ENCODE data around the gene CRIP1. TPM values are rescaled to one million over a fixed set of nuclear protein-coding genes. Genes with fewer than 3 reads are reported as not detected.

CRIP1 gene
- total and polyA plus RNA-seq, 4 donors: 229 to 1,123 (median 488) TPM

DNA sequence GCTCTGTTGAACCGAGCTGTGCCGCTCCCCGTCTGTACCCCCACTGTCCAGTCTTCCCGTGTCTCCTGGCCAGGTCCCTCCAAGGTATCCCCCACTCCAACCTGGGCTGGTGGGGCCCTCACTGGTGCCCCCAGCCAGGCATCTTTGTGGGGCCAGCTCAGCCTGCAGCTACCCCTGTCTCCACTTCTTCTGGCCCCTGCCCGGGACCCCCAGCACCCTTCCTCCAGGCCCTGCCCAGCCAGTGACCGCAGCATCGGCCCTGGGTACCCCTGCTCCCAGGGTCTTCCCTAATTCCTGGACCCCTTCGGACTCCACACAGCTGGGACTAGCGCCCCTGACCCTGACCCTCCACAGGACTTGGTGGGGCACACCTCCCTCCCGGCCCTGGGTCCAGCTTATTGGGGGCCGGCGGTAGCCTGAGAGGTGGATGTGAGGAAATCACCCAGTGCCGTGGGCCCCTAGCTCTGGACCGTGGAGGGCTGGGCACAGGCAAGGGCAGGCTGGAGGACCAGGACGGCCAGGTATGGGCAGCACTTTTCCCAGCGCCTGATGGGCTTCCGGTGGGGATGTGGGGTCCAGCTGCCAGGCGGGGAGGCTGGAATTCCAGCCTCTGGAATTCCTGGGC is 4.1 kb upstream of the CRIP1 start:
- H3K27ac ChIP-seq (ENCODE audit: low read depth in 1 of 2, low read length in 2 of 2): peak overlapping the region; percentile 69 to 99
- WGBS, 2 donors: 39 to 41% methylated on average over 17 to 18 of the region's 18 CpGs
- ATAC-seq (ENCODE audit: low FRiP score): no peak
- H3K27me3 ChIP-seq (ENCODE audit: control insufficient read depth in 1 of 2, insufficient read depth in 2 of 2, low read length in 1 of 2): no peaks in the 10 kb centered on the region
- intact Hi-C loops (cut with DNase I): loop anchor here (10.0 kb wide), 2 partner anchors 388 to 1758 kb away; no protein-coding TSS in a partner anchor
- peaks cover 0 to 2% of the 10 kb centered on the region in 2 donors for H3K4me1 ChIP-seq (ENCODE audit: control insufficient read depth in 1 of 2, insufficient read depth in 2 of 2, low read length in 2 of 2)
- no peaks in the 10 kb centered on the region for H3K36me3 ChIP-seq (ENCODE audit: control insufficient read depth in 1 of 2, insufficient read depth in 2 of 2, low read length in 1 of 2)
- no peak for DNase-seq
- no peaks in the 10 kb centered on the region for H3K9me3 ChIP-seq (ENCODE audit: control insufficient read depth, low read length)
- no peak overlapping the region for H3K4me3 ChIP-seq (ENCODE audit: low read length in 2 of 2)

DNA sequence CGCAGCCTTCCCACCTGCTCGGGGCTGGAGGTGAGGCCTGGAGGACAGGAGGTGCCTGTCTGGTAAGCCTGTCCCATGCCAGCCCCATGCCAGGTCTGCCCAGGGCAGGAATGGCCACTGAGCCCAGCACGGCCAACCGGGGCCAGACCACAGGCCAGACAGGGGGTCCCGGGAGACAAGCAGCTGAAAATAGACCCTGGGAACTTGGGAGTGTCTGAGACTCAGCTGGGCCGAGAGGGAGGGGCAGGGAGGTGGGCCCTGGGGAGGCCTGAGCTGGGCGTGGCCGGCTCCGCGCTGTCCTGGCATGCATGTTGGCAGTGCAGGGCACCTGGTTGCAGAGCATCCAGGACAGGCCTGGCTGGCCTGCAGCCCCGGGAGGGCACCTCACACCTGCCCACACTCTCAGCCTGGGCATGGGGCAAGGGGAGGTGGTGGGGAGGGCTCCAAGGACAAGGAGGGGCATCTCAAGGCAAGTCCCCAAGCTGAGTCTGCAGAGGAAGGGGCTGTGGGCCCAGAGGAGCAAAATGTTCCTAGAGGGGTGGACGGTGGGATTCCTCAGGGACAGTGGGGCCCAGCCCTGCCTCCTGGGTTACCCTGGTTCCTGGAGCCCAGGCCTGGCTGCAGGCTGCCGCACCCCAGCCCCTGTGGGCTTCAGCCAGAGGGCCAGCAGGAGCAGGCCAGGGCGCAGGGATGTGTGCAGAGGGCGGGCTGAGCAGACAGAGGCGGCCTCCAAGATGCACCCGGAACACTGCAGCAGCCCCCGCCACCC is 3.2 kb upstream of the CRIP1 start:
- WGBS, 2 donors: 21 to 27% methylated on average over 15 to 18 of the region's 18 CpGs
- intact Hi-C loops (cut with DNase I): loop anchor here (10.0 kb wide), 2 partner anchors 389 to 1759 kb away; no protein-coding TSS in a partner anchor
- Histone ChIP-seq H3K27me3 (ENCODE audit: control insufficient read depth in 1 of 2, insufficient read depth in 2 of 2, low read length in 1 of 2) (no peaks in the 10 kb centered on the region), H3K4me3 (ENCODE audit: low read length in 2 of 2) (no peak overlapping the region), H3K9me3 (ENCODE audit: control insufficient read depth, low read length) (no peaks in the 10 kb centered on the region), H3K4me1 (ENCODE audit: control insufficient read depth in 1 of 2, insufficient read depth in 2 of 2, low read length in 2 of 2) (peaks cover 0 to 2% of the 10 kb centered on the region in 2 donors), H3K27ac (ENCODE audit: low read depth in 1 of 2, low read length in 2 of 2) (peak overlapping the region; percentile 69 to 99), H3K36me3 (ENCODE audit: control insufficient read depth in 1 of 2, insufficient read depth in 2 of 2, low read length in 1 of 2) (no peaks in the 10 kb centered on the region)
- DNase-seq (peak in 1 of 2 donors; percentile 80), ATAC-seq (ENCODE audit: low FRiP score) (no peak)

DNA sequence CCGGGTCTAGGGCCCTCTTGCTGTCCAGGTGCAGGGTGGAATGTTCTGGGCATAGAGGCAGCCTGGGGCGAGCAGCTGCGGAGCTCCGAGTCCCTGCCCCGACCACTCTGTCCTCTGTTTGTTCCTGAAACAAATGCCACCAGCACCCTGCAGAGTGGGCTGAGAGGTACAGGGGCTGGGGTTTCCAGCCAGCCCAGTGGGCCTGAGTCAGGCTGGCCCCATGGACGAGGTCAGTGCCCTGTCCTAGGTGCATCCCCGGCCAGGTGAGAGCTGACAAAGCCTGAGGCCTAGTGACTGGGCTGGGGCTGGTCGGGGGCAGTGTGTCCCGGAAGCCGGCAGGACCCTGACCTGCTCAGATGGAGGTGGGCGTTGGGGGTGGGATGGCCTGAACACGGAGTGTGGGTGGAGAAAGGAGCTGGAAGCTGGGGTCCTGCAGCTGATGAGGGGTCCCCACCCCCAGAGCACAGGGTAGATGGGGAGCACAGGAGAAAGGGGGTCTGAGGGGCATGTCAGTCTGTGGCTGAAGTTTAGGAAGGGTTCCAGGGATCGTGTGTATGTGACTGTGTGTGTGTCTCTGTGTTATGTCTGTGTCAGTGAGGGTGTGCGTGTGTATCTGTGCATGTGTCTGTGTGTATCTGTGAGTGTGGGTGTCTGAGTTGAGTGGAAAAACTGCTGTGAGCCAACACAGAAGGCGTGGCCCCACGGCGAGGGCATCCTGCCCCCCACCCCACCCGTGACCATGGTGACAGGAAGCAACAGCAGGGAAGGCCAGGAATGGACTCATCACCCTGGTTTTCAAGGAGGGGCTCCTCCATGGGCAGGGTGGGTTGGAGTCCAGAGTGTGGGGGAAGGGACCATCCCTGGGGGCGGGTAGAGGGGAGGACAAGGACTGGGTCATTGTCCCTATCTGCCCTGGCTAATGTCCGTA is 2.4 kb upstream of the CRIP1 start:
- H3K36me3 ChIP-seq (ENCODE audit: control insufficient read depth in 1 of 2, insufficient read depth in 2 of 2, low read length in 1 of 2): no peaks in the 10 kb centered on the region
- no peak overlapping the region for H3K4me3 ChIP-seq (ENCODE audit: low read length in 2 of 2)
- DNase-seq: peak; percentile 78 to 92
- H3K9me3 ChIP-seq (ENCODE audit: control insufficient read depth, low read length): no peaks in the 10 kb centered on the region
- intact Hi-C loops (cut with DNase I): loop anchor here (10.0 kb wide), 2 partner anchors 390 to 1760 kb away; no protein-coding TSS in a partner anchor
- H3K27ac ChIP-seq (ENCODE audit: low read depth in 1 of 2, low read length in 2 of 2): peak overlapping the region; percentile 17 to 99
- ATAC-seq (ENCODE audit: low FRiP score): no peak
- 45% methylated on average over 20 of the region's 20 CpGs for WGBS, 2 donors
- H3K27me3 ChIP-seq (ENCODE audit: control insufficient read depth in 1 of 2, insufficient read depth in 2 of 2, low read length in 1 of 2): no peaks in the 10 kb centered on the region
- H3K4me1 ChIP-seq (ENCODE audit: control insufficient read depth in 1 of 2, insufficient read depth in 2 of 2, low read length in 2 of 2): peaks cover 0 to 2% of the 10 kb centered on the region in 2 donors

DNA sequence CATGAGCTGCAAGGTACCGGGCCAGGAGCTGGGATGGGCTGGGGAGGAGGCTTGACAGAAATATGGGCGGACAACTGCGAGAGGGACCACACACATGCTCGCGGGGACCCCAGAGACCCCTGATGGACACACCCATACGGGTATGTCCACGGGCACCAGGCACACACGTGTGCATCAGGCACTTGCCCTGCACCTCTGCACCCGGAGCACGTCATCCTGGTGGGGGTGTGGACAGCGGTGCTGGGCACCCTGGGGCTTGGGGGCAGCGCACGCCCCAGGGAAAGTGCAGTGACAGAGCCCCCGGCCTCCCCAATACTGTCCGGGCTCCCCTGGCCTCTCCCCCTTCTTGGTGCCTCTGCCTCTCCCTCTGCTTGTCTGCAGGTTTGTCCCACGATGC is 1.7 kb upstream of the CRIP1 start:
- DNase-seq (no peak), ATAC-seq (ENCODE audit: low FRiP score) (no peak)
- Histone ChIP-seq H3K4me1 (ENCODE audit: control insufficient read depth in 1 of 2, insufficient read depth in 2 of 2, low read length in 2 of 2) (peaks cover 0 to 2% of the 10 kb centered on the region in 2 donors), H3K4me3 (ENCODE audit: low read length in 2 of 2) (no peak overlapping the region), H3K36me3 (ENCODE audit: control insufficient read depth in 1 of 2, insufficient read depth in 2 of 2, low read length in 1 of 2) (no peaks in the 10 kb centered on the region), H3K27ac (ENCODE audit: low read depth in 1 of 2, low read length in 2 of 2) (peak overlapping the region in 1 of 2 donors; percentile 99), H3K27me3 (ENCODE audit: control insufficient read depth in 1 of 2, insufficient read depth in 2 of 2, low read length in 1 of 2) (no peaks in the 10 kb centered on the region), H3K9me3 (ENCODE audit: control insufficient read depth, low read length) (no peaks in the 10 kb centered on the region)
- intact Hi-C loops (cut with DNase I): loop anchor here (10.0 kb wide), 2 partner anchors 390 to 1760 kb away; no protein-coding TSS in a partner anchor
- 86 to 87% methylated on average over 16 of the region's 16 CpGs for WGBS, 2 donors

DNA sequence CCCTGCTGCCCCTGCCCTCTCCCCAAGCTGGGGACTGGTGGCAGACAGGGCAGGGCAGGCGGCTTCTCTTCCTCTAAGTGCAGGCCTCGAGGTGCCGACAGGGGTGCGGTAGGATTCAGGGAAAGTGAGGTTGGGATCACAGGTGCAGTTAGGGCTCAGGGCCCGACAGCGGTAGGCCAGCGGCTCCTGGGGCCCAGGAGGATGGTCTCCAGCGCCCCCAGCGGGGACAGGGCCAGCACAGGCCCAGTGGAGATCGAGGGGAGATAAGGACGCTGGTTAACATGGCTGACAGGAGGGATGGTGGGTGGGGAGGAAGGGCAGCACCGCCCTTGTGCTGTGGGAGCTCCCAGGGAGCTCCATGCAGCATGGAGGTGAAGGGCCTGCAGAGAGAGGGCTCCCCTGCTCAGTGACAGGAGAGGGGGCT is 935 bp upstream of the CRIP1 start:
- H3K27ac ChIP-seq (ENCODE audit: low read depth in 1 of 2, low read length in 2 of 2): peak overlapping the region in 1 of 2 donors; percentile 99
- no peaks in the 10 kb centered on the region for H3K27me3 ChIP-seq (ENCODE audit: control insufficient read depth in 1 of 2, insufficient read depth in 2 of 2, low read length in 1 of 2)
- no peak overlapping the region for H3K4me3 ChIP-seq (ENCODE audit: low read length in 2 of 2)
- no peaks in the 10 kb centered on the region for H3K9me3 ChIP-seq (ENCODE audit: control insufficient read depth, low read length)
- peaks cover 0 to 2% of the 10 kb centered on the region in 2 donors for H3K4me1 ChIP-seq (ENCODE audit: control insufficient read depth in 1 of 2, insufficient read depth in 2 of 2, low read length in 2 of 2)
- no peaks in the 10 kb centered on the region for H3K36me3 ChIP-seq (ENCODE audit: control insufficient read depth in 1 of 2, insufficient read depth in 2 of 2, low read length in 1 of 2)
- no peak for ATAC-seq (ENCODE audit: low FRiP score)
- intact Hi-C loops (cut with DNase I): loop anchor here (10.0 kb wide), 2 partner anchors 391 to 1761 kb away; no protein-coding TSS in a partner anchor
- DNase-seq: no peak
- WGBS, 2 donors: 30 to 36% methylated on average over 12 of the region's 12 CpGs

DNA sequence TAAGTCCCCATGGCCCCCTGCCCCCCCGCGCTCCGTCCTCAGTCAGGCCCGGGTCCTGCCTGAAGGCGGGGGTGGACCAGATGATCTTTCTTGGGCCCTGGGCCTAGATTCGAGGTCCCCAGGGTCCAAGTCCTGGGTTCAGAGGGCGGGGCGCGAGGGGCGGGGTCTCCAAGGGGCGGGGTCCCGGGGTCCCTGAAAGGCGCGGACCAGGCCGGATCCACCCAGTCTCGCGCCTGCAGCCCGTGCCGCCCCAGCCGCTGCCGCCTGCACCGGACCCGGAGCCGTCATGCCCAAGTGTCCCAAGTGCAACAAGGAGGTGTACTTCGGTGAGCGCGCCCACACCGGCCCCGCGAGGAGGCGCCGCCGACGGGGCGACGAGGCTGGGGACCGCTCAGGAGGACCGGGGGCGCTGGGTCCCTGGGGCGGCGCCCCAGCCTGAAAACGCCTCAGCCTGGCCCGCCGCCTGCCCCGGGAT is 325 bp downstream of the CRIP1 start:
- no peaks in the 10 kb centered on the region for H3K27me3 ChIP-seq (ENCODE audit: control insufficient read depth in 1 of 2, insufficient read depth in 2 of 2, low read length in 1 of 2)
- peak overlapping the region; percentile 7 to 99 for H3K27ac ChIP-seq (ENCODE audit: low read depth in 1 of 2, low read length in 2 of 2)
- intact Hi-C loops (cut with DNase I): loop anchor here (10.0 kb wide), 2 partner anchors 392 to 1762 kb away; no protein-coding TSS in a partner anchor
- no peaks in the 10 kb centered on the region for H3K36me3 ChIP-seq (ENCODE audit: control insufficient read depth in 1 of 2, insufficient read depth in 2 of 2, low read length in 1 of 2)
- ATAC-seq (ENCODE audit: low FRiP score) (peak; percentile 1), DNase-seq (peak; percentile 85 to 94)
- H3K4me3 ChIP-seq (ENCODE audit: low read length in 2 of 2): peak overlapping the region; percentile 14 to 27
- WGBS, 2 donors: 1% methylated on average over 27 to 45 of the region's 45 CpGs
- no peaks in the 10 kb centered on the region for H3K9me3 ChIP-seq (ENCODE audit: control insufficient read depth, low read length)
- H3K4me1 ChIP-seq (ENCODE audit: control insufficient read depth in 1 of 2, insufficient read depth in 2 of 2, low read length in 2 of 2): peaks cover 0 to 2% of the 10 kb centered on the region in 2 donors

DNA sequence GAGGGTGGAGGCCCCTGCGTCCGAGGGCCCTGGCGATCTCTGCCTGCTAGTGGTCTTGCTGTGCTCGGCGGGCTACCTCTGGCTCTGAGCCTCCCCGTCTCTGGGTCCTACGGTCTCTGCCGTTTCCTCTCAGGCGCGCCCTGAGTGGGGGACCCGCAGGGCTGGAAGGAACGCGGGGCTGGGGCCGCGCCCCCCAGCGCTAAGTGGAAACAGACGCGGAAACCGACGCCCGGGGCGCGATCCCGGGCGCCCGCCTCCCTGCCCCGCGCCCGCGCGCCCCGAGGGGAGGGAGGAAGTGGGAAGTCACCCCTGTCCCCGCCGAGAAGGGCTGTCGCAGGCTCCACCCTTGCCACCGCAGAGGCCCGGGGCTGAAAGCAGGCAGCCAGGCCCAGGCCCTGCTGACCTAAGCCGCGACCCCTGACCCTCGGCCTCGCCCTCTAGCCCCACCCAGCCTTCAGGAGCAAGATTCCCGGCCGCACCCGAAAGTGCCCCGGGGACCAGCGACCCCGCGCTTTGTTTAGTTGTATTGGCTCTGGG is 831 bp downstream of the CRIP1 start:
- H3K27me3 ChIP-seq (ENCODE audit: control insufficient read depth in 1 of 2, insufficient read depth in 2 of 2, low read length in 1 of 2): no peaks in the 10 kb centered on the region
- H3K36me3 ChIP-seq (ENCODE audit: control insufficient read depth in 1 of 2, insufficient read depth in 2 of 2, low read length in 1 of 2): no peaks in the 10 kb centered on the region
- whole genome bisulfite sequencing, 2 donors: 2% methylated on average over 33 to 48 of the region's 48 CpGs
- H3K4me3 ChIP-seq (ENCODE audit: low read length in 2 of 2): peak overlapping the region; percentile 14 to 27
- peak in 1 of 2 donors; percentile 83 for DNase-seq
- no peak for ATAC-seq (ENCODE audit: low FRiP score)
- peak overlapping the region; percentile 7 to 33 for H3K27ac ChIP-seq (ENCODE audit: low read depth in 1 of 2, low read length in 2 of 2)
- intact Hi-C loops (cut with DNase I): loop anchor here (10.0 kb wide), 2 partner anchors 393 to 1763 kb away; no protein-coding TSS in a partner anchor
- no peaks in the 10 kb centered on the region for H3K9me3 ChIP-seq (ENCODE audit: control insufficient read depth, low read length)
- no peaks in the 10 kb centered on the region for H3K4me1 ChIP-seq (ENCODE audit: control insufficient read depth in 1 of 2, insufficient read depth in 2 of 2, low read length in 2 of 2)

Data from aorta (tissue), 5 donors.